K562 (cell line): ENCODE data around the gene TAS1R3. TPM values are rescaled to one million over a fixed set of nuclear protein-coding genes. Genes with fewer than 3 reads are reported as not detected.
A peak's percentile ranks its signal among the peaks of the same experiment; 100 is the strongest.
"Not testable (repeated sequence)": the region's sequence is repeated elsewhere in the genome, so short reads cannot be mapped to it uniquely, and the experiment has no call there.

Experiments
- ATAC-seq: fragments of 200-7000 bp; cut with Tn5 transposase; 3 replicates; pipeline ENCODE4 v1.9.1; 2020; ENCODE audit warnings: moderate library complexity
- BruUV-seq: library from RNA; stranded (reverse); fragments of 400-500 nt; replicated peaks from 2 replicates; lab custom pipeline; 2021; lab: Mats Ljungman, UMichigan
- CTCF ChIA-PET: fragments of 300-600 bp; formaldehyde crosslinking; extraction: SDS; loops from one replicate; lab custom pipeline; 2021; ENCODE audit warnings: low intra/inter-chr PET ratio; lab: Yijun Ruan, JAX
- POLR2A ChIA-PET: fragments of 300-600, 350-650 bp; sonication (Branson Sonifier 250); formaldehyde crosslinking; extraction: SDS; loops from one replicate; lab custom pipeline; 2021; ENCODE audit warnings: antibody characterized with exemption, inconsistent platforms; lab: Yijun Ruan, JAX
- DNase-seq, 4 experiments: peaks; one replicate each; pipeline versions ENCODE4 v3.0.0 to v3.0.0-alpha.2; 2011 to 2018; ENCODE audit warnings: low spot score in 3 of 4, mixed read lengths in 3 of 4; ENCODE audit errors: extremely low read depth in 1 of 4
- FAIRE-seq: peaks from 2 replicates; lab custom pipeline; 2011; peaks lifted over from hg19 to GRCh38; lab: Jason Lieb, UNC
- H2AFZ ChIP-seq: 2 replicates; pipeline ENCODE4 v1.6.0; 2011; ENCODE audit warnings: low read depth, low read length, control low read depth, inconsistent platforms
- H3K27ac ChIP-seq: fragments of 200-600 bp; 3 replicates; pipeline ENCODE4 v1.8.0; 2011; ENCODE audit warnings: low read depth, mild to moderate bottlenecking, control low read depth, inconsistent platforms, low read length, moderate library complexity, mixed read lengths; ENCODE audit errors: extremely low read depth
- H3K27me3 ChIP-seq, 2 experiments: fragments of 300-600 bp in 1 of 2; 2 replicates in 1 of 2; 3 replicates in 1 of 2; pipeline versions ENCODE4 v1.6.0 to v1.8.0; 2011; ENCODE audit warnings: inconsistent platforms in 2 of 2, low read length in 2 of 2, mild to moderate bottlenecking in 1 of 2, mixed read lengths in 1 of 2, moderate library complexity in 1 of 2; ENCODE audit not compliant: control insufficient read depth in 2 of 2, insufficient read depth in 2 of 2
- H3K36me3 ChIP-seq: fragments of 300-600 bp; 3 replicates; pipeline ENCODE4 v1.8.0; 2011; ENCODE audit warnings: mild to moderate bottlenecking, low read length, inconsistent platforms; ENCODE audit not compliant: control insufficient read depth, insufficient read depth
- H3K4me1 ChIP-seq, 2 experiments: fragments of 200-600 bp in 1 of 2; replicated peaks in 1 of 2; 2 replicates in 1 of 2; 3 replicates in 1 of 2; pipeline versions ENCODE4 v1.5.1 to v1.8.0; 2011; ENCODE audit warnings: inconsistent platforms in 2 of 2, low read length in 2 of 2, mild to moderate bottlenecking in 1 of 2, mixed read lengths in 1 of 2, moderate library complexity in 1 of 2; ENCODE audit not compliant: control insufficient read depth in 2 of 2, insufficient read depth in 2 of 2
- H3K4me2 ChIP-seq: 2 replicates; pipeline ENCODE4 v1.6.1; 2011; ENCODE audit warnings: low read length, control low read depth, inconsistent platforms, mixed read lengths; ENCODE audit not compliant: insufficient read depth
- H3K4me3 ChIP-seq: fragments of 200-600 bp; sonication (generic), shearing (Covaris generic); 2 replicates; pipeline ENCODE4 v1.5.1; 2016; ENCODE audit warnings: control low read depth, inconsistent platforms
- H3K79me2 ChIP-seq: fragments of 200-600 bp; 3 replicates; pipeline ENCODE4 v1.8.0; 2011; ENCODE audit warnings: low read length, inconsistent platforms; ENCODE audit not compliant: control insufficient read depth, insufficient read depth
- H3K9ac ChIP-seq, 2 experiments: 2 replicates each; pipeline versions ENCODE4 v1.6.0 to v1.6.1; 2011; ENCODE audit warnings: low read depth in 2 of 2, low read length in 2 of 2, control low read depth in 1 of 2, inconsistent platforms in 1 of 2, mild to moderate bottlenecking in 1 of 2, mixed read lengths in 1 of 2; ENCODE audit not compliant: insufficient read depth in 1 of 2
- H3K9me1 ChIP-seq: one replicate; pipeline ENCODE4 v1.6.0; 2011; ENCODE audit warnings: inconsistent platforms, mild to moderate bottlenecking, low read length, moderate library complexity; ENCODE audit not compliant: control insufficient read depth, insufficient read depth
- H3K9me3 ChIP-seq: replicated peaks from 2 replicates; pipeline ENCODE4 v1.5.1; 2011; ENCODE audit warnings: low read depth, low read length, inconsistent platforms; ENCODE audit not compliant: control insufficient read depth, insufficient read depth
- H4K20me1 ChIP-seq: replicated peaks from 2 replicates; pipeline ENCODE4 v1.6.1; 2011; ENCODE audit warnings: low read length, inconsistent platforms, mixed read lengths; ENCODE audit not compliant: control insufficient read depth, insufficient read depth
- BCOR ChIP-seq: fragments of 450-650 bp; IDR thresholded peaks from 2 replicates; pipeline ENCODE4 v1.6.1; 2016
- CBFA2T3 ChIP-seq: fragments of 450-650 bp; IDR thresholded peaks from 2 replicates; pipeline ENCODE4 v1.6.1; 2017
- EHMT2 ChIP-seq: fragments of 450-650 bp; IDR thresholded peaks from 2 replicates; pipeline ENCODE4 v1.6.1; 2018; ENCODE audit warnings: antibody characterized with exemption
- HDAC1 ChIP-seq, 2 experiments: fragments of 450-650 bp; IDR thresholded peaks; 2 replicates each; pipeline ENCODE4 v1.6.1; 2016 to 2017; ENCODE audit warnings: inconsistent platforms in 1 of 2, mild to moderate bottlenecking in 1 of 2, moderate library complexity in 1 of 2
- MCM7 ChIP-seq, 2 experiments: fragments of 450-650 bp; IDR thresholded peaks; 2 replicates each; pipeline ENCODE4 v1.6.1; 2016 to 2018
- MLLT1 ChIP-seq, 2 experiments: fragments of 450-650 bp; IDR thresholded peaks; 2 replicates each; pipeline ENCODE4 v1.6.1; 2016
- ZBTB43 ChIP-seq: sonication (generic); formaldehyde crosslinking; IDR thresholded peaks from 2 replicates; pipeline ENCODE4 v1.8.0; 2023; ENCODE audit warnings: mild to moderate bottlenecking, missing genetic modification reagents
- ZNF277 ChIP-seq: fragments of 250-450 bp; sonication (Bioruptor Pico); IDR thresholded peaks from 2 replicates; pipeline ENCODE4 v1.8.0; 2022; ENCODE audit warnings: inconsistent platforms, mild to moderate bottlenecking, moderate library complexity, borderline replicate concordance
- WGBS: fragments of 100-300 bp; shearing (Covaris generic); methylation state at CpG from one replicate; pipeline ENCODE4 v1.1.6; 2016; ENCODE audit warnings: low coverage, mixed read lengths; ENCODE audit not compliant: insufficient coverage; ENCODE audit errors: missing lambda C conversion rate; 5-methylcytosine and 5-hydroxymethylcytosine counted together
- in situ Hi-C: fragments of 300-500 bp; cut with MboI; formaldehyde crosslinking; loops from 4 replicates; pipeline ENCODE4 v1.15.0; 2018; ENCODE audit warnings: inconsistent platforms, mixed read lengths
- intact Hi-C: fragments of 100-400 bp; cut with micrococcal nuclease; formaldehyde crosslinking; loops from 2 replicates; pipeline ENCODE4 v1.14.2; 2022
- polyA plus RNA-seq, 8 experiments: library from polyadenylated mRNA; depleted of rRNA in 4 of 8; stranded (reverse) in 5 of 8; unstranded in 3 of 8; fragments of >200 nt; fragmentation: Nextera tagmentation in 2 of 8; fragmentation: Illumina TruSeq in 1 of 8; extraction: Ambion mirVana in 2 of 8; extraction: Trizol in 1 of 8; gene quantifications; 2 replicates each; pipeline versions ENCODE4 v1.2.1 to v1.2.3, GENCODE V29; 2011 to 2014; ENCODE audit warnings: inconsistent platforms in 1 of 8, missing spikeins in 1 of 8
- total RNA-seq, 7 experiments: library from RNA; depleted of rRNA in 6 of 7; stranded (reverse); fragments of >200 nt in 6 of 7; fragmentation: Illumina TruSeq in 2 of 7; extraction: Trizol in 2 of 7; gene quantifications; 2 replicates each; pipeline versions ENCODE4 v1.2.1 to v1.2.3, GENCODE V29; 2011 to 2021; ENCODE audit warnings: low replicate concordance in 1 of 7

The TAS1R3 gene
- total and polyA plus RNA-seq, 9 of the 15 experiments (the other 6 are each of a cell fraction or from before 2014, with no cell fraction given) = 0.07 to 0.13 TPM; not detected in 7

GRCh38 chr1:1367315-1367714, 36.2 kb downstream of the TAS1R3 start:
- H3K4me2 ChIP-seq = no peak overlapping the region
- CTCF ChIA-PET = no interaction called here
- peaks cover 10% of the 10 kb centered on the region for H3K9me3 ChIP-seq
- WGBS = 70% methylated on average over 5 of the region's 5 CpGs
- FAIRE-seq (no peak), ATAC-seq (no peak)
- BruUV-seq = no TSS peak
- H3K9ac ChIP-seq = no peak overlapping the region
- POLR2A ChIA-PET = no interaction called here
- H3K36me3 ChIP-seq = peaks cover 10% of the 10 kb centered on the region
- peaks cover 5% of the 10 kb centered on the region; the same call in 1 of the 3 replicates for H3K79me2 ChIP-seq
- no peak overlapping the region for H2AFZ ChIP-seq
- intact Hi-C loops (no loop called here), in situ Hi-C loops (loop anchor here (10.0 kb wide), 1 partner anchor 547 kb away; the partner anchor contains the start of genes CALML6 and TMEM52)
- peaks cover 6% of the 10 kb centered on the region for H3K9me1 ChIP-seq
- no peak overlapping the region for H3K4me3 ChIP-seq
- H3K27ac ChIP-seq = no peak overlapping the region
- H3K27me3 ChIP-seq = no peaks in the 10 kb centered on the region
- TF ChIP-seq ZNF277 (no peak), BCOR (0 out of 2 replicates have a peak, but pooled peaks have one; percentile 19), ZBTB43 (CRISPR knock-in tag) (peak; percentile 99), MLLT1 (IDR thresholded peaks at IDR 0.05) (0 out of 4 replicates have a peak, but pooled peaks of 1 of the 2 experiments have one; percentile 29), HDAC1 (IDR thresholded peaks at IDR 0.05) (0 out of 4 replicates have a peak, but pooled peaks of 1 of the 2 experiments have one; percentile 36), EHMT2 (0 out of 2 replicates have a peak, but pooled peaks have one; percentile 25), MCM7 (IDR thresholded peaks at IDR 0.05) (peak; percentile 39 to 49; a peak in 1 of 4 replicates), CBFA2T3 (no peak)
- TF ChIP-seq, all 486 proteins: peak for 6
- peaks cover 7% of the 10 kb centered on the region; the same call in 1 of the 2 replicates for H4K20me1 ChIP-seq
- DNase-seq = no peak
- H3K4me1 ChIP-seq = peaks cover 10 to 19% of the 10 kb centered on the region in 2 experiments

GRCh38 chr1:1370094-1370493, 39.0 kb downstream of the TAS1R3 start:
- H3K4me1 ChIP-seq = peaks cover 11 to 45% of the 10 kb centered on the region in 2 experiments
- H3K4me2 ChIP-seq, H3K4me3 ChIP-seq, H3K9me1 ChIP-seq, H2AFZ ChIP-seq, ATAC-seq, H3K27me3 ChIP-seq, H3K27ac ChIP-seq, H3K9ac ChIP-seq, H4K20me1 ChIP-seq, CTCF ChIA-PET, in situ Hi-C loops, BruUV-seq, DNase-seq, FAIRE-seq: not testable (repeated sequence)
- intact Hi-C loops = loop anchor here (10.0 kb wide), 1 partner anchor 135 kb away; no protein-coding TSS in a partner anchor
- H3K36me3 ChIP-seq = peaks cover 26% of the 10 kb centered on the region
- H3K79me2 ChIP-seq = peaks cover 27% of the 10 kb centered on the region
- peaks cover 10% of the 10 kb centered on the region for H3K9me3 ChIP-seq
- POLR2A ChIA-PET = interaction anchor here (0.6 to 1.6 kb wide), 7 partner anchors 11 to 390 kb away, joined by 3 to 5 read pairs (median 3); partner anchors contain the start of genes MXRA8 and TAS1R3
- 86% methylated on average over 14 of the region's 14 CpGs for WGBS
